22Rv1 (cell line): Measurements from ENCODE around the gene KSR2.

ENCODE experiments used
- H3K27ac ChIP-seq: fragments of 450-650 bp; 2 replicates; pipeline ENCODE4 v1.5.1; 2017
- ZFX ChIP-seq: fragments of 450-650 bp; IDR thresholded peaks from 2 replicates; pipeline ENCODE4 v1.6.1; 2017; ENCODE audit warnings: antibody characterized with exemption, borderline replicate concordance
- TF ChIP-seq, protein P1 (sequence below): fragments of 450-650 bp; IDR thresholded peaks from 2 replicates; pipeline ENCODE4 v1.5.1; 2017; ENCODE audit warnings: mild to moderate bottlenecking

KSR2 gene

DNA sequence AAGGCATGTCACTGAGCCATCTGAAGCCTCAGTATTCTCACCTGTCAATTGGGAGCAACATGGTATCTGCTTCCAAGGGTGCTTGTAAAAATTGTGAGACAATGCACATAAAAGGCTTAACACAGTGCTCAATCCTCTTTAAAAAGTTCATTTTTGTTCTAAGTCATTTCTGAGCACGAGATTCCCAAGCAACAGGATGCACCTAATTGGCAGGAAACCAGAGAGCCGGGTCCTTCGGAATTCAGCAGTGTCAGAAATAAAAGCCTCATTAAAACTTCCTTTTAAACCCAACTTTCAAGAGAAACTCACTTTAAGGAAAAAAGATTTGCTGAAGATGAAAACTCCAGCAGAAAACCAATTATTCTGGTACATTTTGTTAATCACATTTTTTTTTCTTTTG is 494.9 kb downstream of the KSR2 start:
- no peak overlapping the region for H3K27ac ChIP-seq
- TF ChIP-seq, protein P1, sequence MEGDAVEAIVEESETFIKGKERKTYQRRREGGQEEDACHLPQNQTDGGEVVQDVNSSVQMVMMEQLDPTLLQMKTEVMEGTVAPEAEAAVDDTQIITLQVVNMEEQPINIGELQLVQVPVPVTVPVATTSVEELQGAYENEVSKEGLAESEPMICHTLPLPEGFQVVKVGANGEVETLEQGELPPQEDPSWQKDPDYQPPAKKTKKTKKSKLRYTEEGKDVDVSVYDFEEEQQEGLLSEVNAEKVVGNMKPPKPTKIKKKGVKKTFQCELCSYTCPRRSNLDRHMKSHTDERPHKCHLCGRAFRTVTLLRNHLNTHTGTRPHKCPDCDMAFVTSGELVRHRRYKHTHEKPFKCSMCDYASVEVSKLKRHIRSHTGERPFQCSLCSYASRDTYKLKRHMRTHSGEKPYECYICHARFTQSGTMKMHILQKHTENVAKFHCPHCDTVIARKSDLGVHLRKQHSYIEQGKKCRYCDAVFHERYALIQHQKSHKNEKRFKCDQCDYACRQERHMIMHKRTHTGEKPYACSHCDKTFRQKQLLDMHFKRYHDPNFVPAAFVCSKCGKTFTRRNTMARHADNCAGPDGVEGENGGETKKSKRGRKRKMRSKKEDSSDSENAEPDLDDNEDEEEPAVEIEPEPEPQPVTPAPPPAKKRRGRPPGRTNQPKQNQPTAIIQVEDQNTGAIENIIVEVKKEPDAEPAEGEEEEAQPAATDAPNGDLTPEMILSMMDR, result no peak
- no peak for TF ChIP-seq ZFX

DNA sequence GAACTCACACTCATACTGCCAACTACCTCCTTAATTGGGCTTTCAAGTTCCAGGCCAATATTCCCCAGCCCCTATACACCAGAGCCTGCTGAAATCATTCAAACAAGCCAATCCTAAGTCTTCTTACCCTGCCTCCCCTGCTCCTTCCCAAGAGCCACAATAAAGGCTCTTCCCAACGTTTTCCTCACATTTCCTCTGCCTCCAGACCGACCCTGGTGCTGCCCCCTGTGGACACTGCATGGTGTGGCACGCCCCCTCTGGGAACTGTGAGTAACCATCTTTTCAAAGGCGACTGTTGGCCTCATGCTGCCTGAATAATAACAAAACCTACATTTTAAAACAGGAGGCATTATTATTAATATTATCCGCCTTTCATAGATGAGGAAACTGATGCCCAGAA is 495.8 kb downstream of the KSR2 start:
- TF ChIP-seq, protein P1, result peak; percentile 78
- no peak for TF ChIP-seq ZFX
- no peak overlapping the region for H3K27ac ChIP-seq

DNA sequence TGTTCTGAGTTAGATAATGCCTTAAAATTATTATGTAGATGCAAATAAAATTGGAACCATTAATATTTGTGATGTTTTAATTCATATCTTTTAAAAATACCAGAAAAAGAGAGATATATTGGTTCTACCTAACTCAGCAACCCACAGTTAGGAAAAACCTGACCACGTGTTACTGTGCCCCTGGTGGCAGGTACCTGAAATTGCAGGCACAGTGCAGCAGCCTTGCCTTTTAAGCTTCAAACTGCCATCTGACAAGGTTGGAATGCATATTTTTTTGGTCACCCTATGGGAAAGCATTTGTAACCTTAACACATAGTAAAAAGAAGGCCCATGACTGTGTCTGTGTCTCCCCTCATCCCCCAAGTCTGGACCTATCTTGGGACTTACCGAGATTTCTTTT is 498.0 kb downstream of the KSR2 start:
- no peak for TF ChIP-seq ZFX
- TF ChIP-seq, protein P1, result peak; percentile 74
- no peak overlapping the region for H3K27ac ChIP-seq

DNA sequence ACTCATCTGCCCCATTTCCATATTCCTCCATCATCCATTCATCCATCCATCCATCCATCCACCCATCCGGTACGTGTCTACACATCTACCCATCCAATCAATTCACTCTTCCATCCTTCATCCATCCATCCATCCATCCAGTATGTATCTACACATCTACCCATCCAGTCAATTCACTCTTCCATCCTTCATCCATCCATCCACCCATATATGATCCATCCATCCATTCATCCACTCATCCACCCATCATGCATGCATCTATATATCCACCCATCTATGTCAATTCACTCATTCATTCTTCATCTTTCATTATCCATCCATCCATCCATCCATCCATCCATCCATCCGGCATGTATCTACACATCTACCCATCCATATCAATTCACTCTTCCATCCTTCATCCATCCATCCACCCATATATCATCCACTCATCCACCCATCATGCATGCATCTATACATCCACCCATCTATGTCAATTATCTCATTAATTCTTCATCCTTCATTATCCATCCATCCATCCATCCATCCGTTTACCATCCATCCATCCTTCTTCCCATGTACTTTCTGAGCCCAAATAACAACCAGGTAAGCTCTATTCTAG is 498.8 kb downstream of the KSR2 start:
- TF ChIP-seq ZFX, result no peak
- TF ChIP-seq, protein P1, result no peak
- no peak overlapping the region for H3K27ac ChIP-seq

DNA sequence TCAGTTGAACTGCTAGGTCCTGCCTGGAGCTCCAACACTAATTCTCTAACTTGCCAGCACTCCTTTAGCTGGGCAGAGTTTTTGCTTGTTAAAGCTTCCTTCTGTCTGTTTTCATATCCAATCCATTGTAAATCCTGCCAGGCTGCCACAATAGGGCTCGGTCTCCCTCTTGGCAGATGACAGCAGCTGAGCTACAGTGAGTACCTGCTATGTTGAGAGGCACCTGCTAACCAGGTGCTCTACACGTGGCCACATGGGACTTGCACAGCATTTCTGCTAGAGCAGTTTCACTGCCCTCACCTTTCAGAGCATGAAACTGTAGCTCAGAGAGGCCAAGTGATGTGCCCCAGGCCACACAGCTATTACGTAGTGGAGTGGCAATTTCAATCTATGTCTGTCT is 500.8 kb downstream of the KSR2 start:
- no peak overlapping the region for H3K27ac ChIP-seq
- no peak for TF ChIP-seq ZFX
- TF ChIP-seq, protein P1, result no peak

DNA sequence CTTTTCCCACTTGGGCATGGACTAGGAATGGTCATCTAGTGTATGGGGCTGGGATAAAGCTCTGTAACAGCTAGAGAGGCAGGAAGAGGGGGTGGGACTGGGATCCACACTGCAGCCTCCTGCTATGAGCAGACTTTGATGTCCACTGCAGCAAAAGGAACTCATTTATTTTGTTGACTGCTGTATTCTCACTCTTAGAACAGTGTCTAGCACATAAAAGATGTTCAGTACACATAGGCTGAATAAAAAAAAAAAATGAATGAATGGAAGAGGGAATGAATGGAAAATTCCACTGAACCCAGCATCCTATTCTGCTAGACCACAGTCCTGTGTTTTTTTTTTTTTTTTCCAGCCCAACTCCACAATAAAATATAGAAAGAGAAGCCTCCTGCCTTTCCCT is 501.2 kb downstream of the KSR2 start:
- TF ChIP-seq, protein P1, result no peak
- TF ChIP-seq ZFX, result no peak
- H3K27ac ChIP-seq, result no peak overlapping the region

DNA sequence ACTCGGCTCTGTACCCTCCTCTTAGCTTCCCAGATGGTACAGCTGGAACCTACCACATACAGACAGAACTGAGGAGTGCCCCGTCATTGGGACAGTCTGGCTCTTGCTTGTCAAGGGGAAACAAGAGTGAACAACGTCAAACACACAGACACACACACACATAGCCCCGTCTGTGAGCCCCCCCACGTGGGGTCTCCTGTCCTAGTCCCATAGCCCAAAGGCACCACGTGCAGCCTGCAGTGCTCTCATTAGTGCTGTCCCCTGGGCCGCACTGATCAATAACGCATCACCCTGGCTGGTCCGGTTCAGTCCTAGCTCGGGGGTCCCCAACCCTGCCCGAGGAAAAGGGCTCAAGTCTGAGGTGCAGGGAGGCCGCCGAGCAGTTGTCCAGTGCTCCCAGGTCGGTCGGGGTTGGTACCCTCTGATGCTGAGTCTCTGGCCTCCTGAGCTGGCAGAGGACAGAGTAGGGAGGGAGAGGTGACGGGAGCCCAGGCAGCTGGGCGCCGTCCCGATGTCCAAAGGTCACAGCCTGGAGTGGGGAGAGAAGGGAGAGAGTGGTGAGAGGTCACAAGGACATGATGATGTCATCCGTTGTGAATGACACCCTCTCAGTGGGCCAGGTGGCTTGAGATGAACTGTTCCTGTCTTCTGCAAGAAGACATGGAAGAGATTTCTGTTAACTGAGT is 502.0 kb downstream of the KSR2 start:
- no peak for TF ChIP-seq ZFX
- TF ChIP-seq, protein P1, result no peak
- H3K27ac ChIP-seq, result no peak overlapping the region
